HepG2 (cell line): Measurements from ENCODE around the gene G6PD. TPM values are rescaled to one million over a fixed set of nuclear protein-coding genes. Genes with fewer than 3 reads are reported as not detected.

Source experiments
- AGO2 ChIP-seq: fragments of 200-400 bp; formaldehyde crosslinking; optimal IDR thresholded peaks from 2 replicates; pipeline ENCODE3; 2017; ENCODE audit warnings: mild to moderate bottlenecking, low read depth, low read length, moderate library complexity
- CEBPB ChIP-seq: IDR thresholded peaks from 2 replicates; pipeline ENCODE4 v1.6.1; 2011; ENCODE audit warnings: low read depth, low read length, improper control_type of control experiment, borderline replicate concordance
- CEBPG ChIP-seq: IDR thresholded peaks from 2 replicates; pipeline ENCODE4 v1.6.1; 2016
- KDM5B ChIP-seq: sonication (generic); formaldehyde crosslinking; IDR thresholded peaks from 2 replicates; pipeline ENCODE4 v1.4.0; 2020; ENCODE audit warnings: missing genetic modification reagents, mild to moderate bottlenecking, borderline replicate concordance
- POLR2A ChIP-seq, 2 experiments: IDR thresholded peaks; 2 replicates each; pipeline ENCODE4 v1.6.1; 2011; ENCODE audit warnings: low read depth in 2 of 2, low read length in 2 of 2, mild to moderate bottlenecking in 1 of 2, moderate library complexity in 1 of 2; ENCODE audit not compliant: insufficient read depth in 1 of 2
- POLR2G ChIP-seq: fragments of 200-400 bp; formaldehyde crosslinking; IDR thresholded peaks from 2 replicates; pipeline ENCODE4 v1.6.1; 2018; ENCODE audit warnings: mild to moderate bottlenecking, low read depth, low read length, moderate library complexity
- RBFOX2 ChIP-seq: fragments of 200-400 bp; formaldehyde crosslinking; IDR thresholded peaks from 2 replicates; pipeline ENCODE4 v1.6.1; 2017; ENCODE audit warnings: low read depth, mild to moderate bottlenecking, low read length
- REST ChIP-seq, 2 experiments: IDR thresholded peaks; 2 replicates each; pipeline ENCODE4 v1.6.1; 2011 to 2012; ENCODE audit warnings: low read length in 2 of 2, borderline replicate concordance in 1 of 2, low read depth in 1 of 2, mild to moderate bottlenecking in 1 of 2, moderate library complexity in 1 of 2
- SAFB2 ChIP-seq: sonication (generic); formaldehyde crosslinking; IDR thresholded peaks from 2 replicates; pipeline ENCODE4 v1.5.1; 2020; ENCODE audit warnings: missing genetic modification reagents, low read depth, mild to moderate bottlenecking, borderline replicate concordance
- TFE3 ChIP-seq: IDR thresholded peaks from 2 replicates; pipeline ENCODE4 v1.6.1; 2016
- ZNF615 ChIP-seq: sonication (generic); formaldehyde crosslinking; IDR thresholded peaks from 2 replicates; pipeline ENCODE4 v1.5.0; 2020; ENCODE audit warnings: mild to moderate bottlenecking, missing genetic modification reagents, borderline replicate concordance
- ZNF629 ChIP-seq: sonication (generic); formaldehyde crosslinking; conservative IDR thresholded peaks from 2 replicates; pipeline ENCODE4 v1.5.0; 2020; ENCODE audit warnings: missing genetic modification reagents
- ZNF687 ChIP-seq: sonication (generic); formaldehyde crosslinking; IDR thresholded peaks from 2 replicates; pipeline ENCODE4 v1.5.1; 2020; ENCODE audit warnings: mild to moderate bottlenecking, missing genetic modification reagents, moderate library complexity
- ZNF775 ChIP-seq: sonication (generic); formaldehyde crosslinking; IDR thresholded peaks from 2 replicates; pipeline ENCODE4 v1.4.0; 2020; ENCODE audit warnings: missing genetic modification reagents, mild to moderate bottlenecking, moderate library complexity, borderline replicate concordance
- polyA plus RNA-seq, 8 experiments: library from polyadenylated mRNA; depleted of rRNA in 3 of 8; stranded (reverse) in 7 of 8; unstranded in 1 of 8; fragments of >200 nt; fragmentation: Illumina TruSeq in 4 of 8; extraction: Trizol in 4 of 8; gene quantifications; 2 replicates each; pipeline versions ENCODE4 v1.2.1 to v1.2.3, GENCODE V29; 2011 to 2016; ENCODE audit warnings: low read depth in 4 of 8, missing spikeins in 1 of 8, mixed read lengths in 1 of 8; ENCODE audit not compliant: insufficient read depth in 1 of 8
- total RNA-seq, 5 experiments: library from RNA; depleted of rRNA; stranded (reverse); fragments of >200 nt; fragmentation: Illumina TruSeq; extraction: Trizol; gene quantifications; 2 replicates each; pipeline ENCODE4 v1.2.3, GENCODE V29; 2016; ENCODE audit warnings: low read depth in 1 of 5
- TF ChIP-seq, protein P1 (sequence below): sonication (generic); formaldehyde crosslinking; IDR thresholded peaks from 2 replicates; pipeline ENCODE4 v1.5.1; 2020; ENCODE audit warnings: mild to moderate bottlenecking, missing genetic modification reagents

G6PD gene
- total and polyA plus RNA-seq, 2 of the 13 experiments (the other 11 are each of a cell fraction or from before 2014, with no cell fraction given) = 18.8 to 28.8 TPM

DNA sequence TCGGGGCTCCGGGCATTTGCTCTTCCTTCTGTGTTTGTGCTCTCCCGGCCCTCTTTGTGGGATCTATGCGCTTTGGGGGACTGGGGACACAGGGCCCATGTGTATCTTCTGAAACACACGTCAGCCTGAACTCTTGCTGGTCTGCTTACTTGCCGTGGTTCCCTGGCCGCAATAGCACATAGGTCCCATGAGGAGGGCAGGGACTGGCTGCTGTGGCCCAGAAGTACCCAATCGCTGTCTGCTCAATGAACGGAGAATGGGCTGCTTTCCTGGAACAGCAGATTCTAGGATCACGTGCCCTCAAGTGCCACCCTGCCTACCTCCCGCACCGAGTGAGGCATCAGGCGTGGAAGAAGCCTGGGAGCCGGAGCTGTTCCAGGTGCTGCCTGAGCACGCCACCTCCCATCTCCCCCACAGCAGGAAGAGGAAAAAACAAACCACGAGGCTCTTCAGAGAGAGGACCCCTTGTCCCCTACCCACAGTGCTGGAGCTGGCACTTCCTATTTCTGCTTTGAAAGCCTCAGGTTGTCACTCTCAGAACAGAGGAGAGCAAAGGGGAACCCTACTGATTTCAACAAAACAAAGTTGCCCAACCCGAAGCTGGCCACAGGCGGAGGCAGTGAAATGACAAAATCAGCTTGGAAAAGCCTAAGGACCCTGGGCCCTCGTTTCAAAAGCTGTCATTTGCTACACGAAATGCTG, 3.8 kb downstream of the G6PD start (continued):
- TF ChIP-seq REST (IDR thresholded peaks at IDR 0.05; ENCODE audit: borderline replicate concordance in 1 of 2, low read depth in 1 of 2, low read length in 2 of 2) = peak in 1 of 2 experiments; percentile 40; a peak in 1 of 4 replicates
- TF ChIP-seq POLR2A (IDR thresholded peaks at IDR 0.05; ENCODE audit: insufficient read depth in 1 of 2, low read depth in 2 of 2, low read length in 2 of 2) = peak in 1 of 2 experiments; percentile 42; a peak in 1 of 4 replicates
- peak; percentile 53; the same call in 1 of the 2 replicates for TF ChIP-seq POLR2G
- peak; percentile 27; the same call in 1 of the 2 replicates for TF ChIP-seq CEBPG (CRISPR knock-in tag)
- TF ChIP-seq SAFB2 (CRISPR knock-in tag) = 0 out of 2 replicates have a peak, but pooled peaks have one; percentile 31
- peak; percentile 42; the same call in 1 of the 2 replicates for TF ChIP-seq CEBPB
- peak; percentile 51 for TF ChIP-seq ZNF629 (CRISPR knock-in tag)
- peak; percentile 81 for TF ChIP-seq ZNF687 (CRISPR knock-in tag)
- peak; percentile 41; the same call in 1 of the 2 replicates for TF ChIP-seq RBFOX2
- TF ChIP-seq AGO2 = peak; percentile 56
- 0 out of 2 replicates have a peak, but pooled peaks have one; percentile 42 for TF ChIP-seq TFE3 (CRISPR knock-in tag)
- 0 out of 2 replicates have a peak, but pooled peaks have one; percentile 25 for TF ChIP-seq KDM5B
- no peak for TF ChIP-seq ZNF615
- TF ChIP-seq, protein P1, sequence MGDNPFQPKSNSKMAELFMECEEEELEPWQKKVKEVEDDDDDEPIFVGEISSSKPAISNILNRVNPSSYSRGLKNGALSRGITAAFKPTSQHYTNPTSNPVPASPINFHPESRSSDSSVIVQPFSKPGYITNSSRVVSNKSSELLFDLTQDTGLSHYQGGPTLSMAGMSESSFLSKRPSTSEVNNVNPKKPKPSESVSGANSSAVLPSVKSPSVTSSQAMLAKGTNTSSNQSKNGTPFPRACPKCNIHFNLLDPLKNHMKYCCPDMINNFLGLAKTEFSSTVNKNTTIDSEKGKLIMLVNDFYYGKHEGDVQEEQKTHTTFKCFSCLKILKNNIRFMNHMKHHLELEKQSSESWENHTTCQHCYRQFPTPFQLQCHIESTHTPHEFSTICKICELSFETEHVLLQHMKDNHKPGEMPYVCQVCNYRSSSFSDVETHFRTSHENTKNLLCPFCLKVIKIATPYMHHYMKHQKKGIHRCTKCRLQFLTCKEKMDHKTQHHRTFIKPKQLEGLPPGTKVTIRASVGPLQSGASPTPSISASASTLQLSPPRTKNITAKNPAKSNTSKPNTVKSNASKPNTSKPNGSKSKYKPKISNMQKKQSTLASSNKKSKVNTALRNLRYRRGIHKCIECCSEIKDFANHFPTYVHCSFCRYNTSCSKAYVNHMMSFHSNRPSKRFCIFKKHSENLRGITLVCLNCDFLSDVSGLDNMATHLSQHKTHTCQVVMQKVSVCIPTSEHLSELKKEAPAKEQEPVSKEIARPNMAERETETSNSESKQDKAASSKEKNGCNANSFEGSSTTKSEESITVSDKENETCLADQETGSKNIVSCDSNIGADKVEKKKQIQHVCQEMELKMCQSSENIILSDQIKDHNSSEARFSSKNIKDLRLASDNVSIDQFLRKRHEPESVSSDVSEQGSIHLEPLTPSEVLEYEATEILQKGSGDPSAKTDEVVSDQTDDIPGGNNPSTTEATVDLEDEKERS (CRISPR knock-in tag) = 0 out of 2 replicates have a peak, but pooled peaks have one; percentile 55
- no peak for TF ChIP-seq ZNF775 (CRISPR knock-in tag)
